OCI-LY7 (cell line): ENCODE measurements around the gene FOXD1. TPM values are rescaled to one million over a fixed set of nuclear protein-coding genes. Genes with fewer than 3 reads are reported as not detected.

Experiments
- BruUV-seq: library from RNA; stranded (reverse); fragments of 400-500 nt; replicated peaks from 2 replicates; lab custom pipeline; 2021; lab: Mats Ljungman, UMichigan
- CTCF ChIA-PET: fragments of 300-600 bp; sonication (Branson Sonifier 250); formaldehyde crosslinking; loops from one replicate; lab custom pipeline; 2022; ENCODE audit warnings: antibody characterized with exemption; ENCODE audit not compliant: unreplicated experiment; lab: Charles Lee
- POLR2A ChIA-PET: fragments of 300-600 bp; sonication (Branson Sonifier 250); formaldehyde crosslinking; loops from one replicate; lab custom pipeline; 2022; ENCODE audit warnings: antibody characterized with exemption; lab: Charles Lee
- DNase-seq: peaks from one replicate; pipeline ENCODE4 v3.0.0-alpha.2; 2015; ENCODE audit warnings: low spot score
- H2AFZ ChIP-seq: fragments of 200-600 bp; sonication (generic), shearing (Covaris generic); 2 replicates; pipeline ENCODE4 v1.6.1; 2014; ENCODE audit warnings: mild to moderate bottlenecking, antibody characterized with exemption, low read length, moderate library complexity
- H3K27ac ChIP-seq: fragments of 200-600 bp; sonication (generic); 2 replicates; pipeline ENCODE4 v1.5.1; 2014; ENCODE audit warnings: mixed run types, low read depth, mild to moderate bottlenecking, moderate library complexity, low read length, inconsistent platforms; ENCODE audit not compliant: poor library complexity, severe bottlenecking
- H3K36me3 ChIP-seq: fragments of 200-600 bp; sonication (generic); 2 replicates; pipeline ENCODE4 v1.6.1; 2014; ENCODE audit warnings: mild to moderate bottlenecking, antibody characterized with exemption, low read length, moderate library complexity, mixed read lengths; ENCODE audit not compliant: insufficient read depth
- H3K4me1 ChIP-seq: fragments of 200-600 bp; sonication (generic); 2 replicates; pipeline ENCODE4 v1.5.1; 2014; ENCODE audit warnings: mild to moderate bottlenecking, low read length; ENCODE audit not compliant: insufficient read depth, poor library complexity, severe bottlenecking
- H3K4me2 ChIP-seq: fragments of 200-600 bp; sonication (generic); 2 replicates; pipeline ENCODE4 v1.6.1; 2014; ENCODE audit warnings: mild to moderate bottlenecking, low read length
- H3K4me3 ChIP-seq: fragments of 200-600 bp; sonication (generic); 2 replicates; pipeline ENCODE4 v1.5.1; 2014; ENCODE audit warnings: mild to moderate bottlenecking, low read depth, low read length; ENCODE audit not compliant: poor library complexity, severe bottlenecking
- H3K79me2 ChIP-seq: fragments of 200-600 bp; sonication (generic); 2 replicates; pipeline ENCODE4 v1.6.1; 2016; ENCODE audit warnings: low read depth, mild to moderate bottlenecking, low read length, moderate library complexity, mixed read lengths; ENCODE audit not compliant: insufficient read depth
- H3K9me2 ChIP-seq: fragments of 200-600 bp; sonication (generic); 2 replicates; pipeline ENCODE4 v1.6.1; 2016; ENCODE audit warnings: mild to moderate bottlenecking, low read length, mixed read lengths; ENCODE audit not compliant: insufficient read depth
- H3K9me3 ChIP-seq: fragments of 200-600 bp; sonication (generic); 2 replicates; pipeline ENCODE4 v1.6.1; 2014; ENCODE audit warnings: mild to moderate bottlenecking, mixed run types, low read length, mixed read lengths
- H4K20me1 ChIP-seq: fragments of 200-600 bp; sonication (generic); 2 replicates; pipeline ENCODE4 v1.6.1; 2014; ENCODE audit warnings: mild to moderate bottlenecking, antibody characterized with exemption, low read length, moderate library complexity, mixed read lengths; ENCODE audit not compliant: insufficient read depth
- CTCF ChIP-seq: fragments of 200-600 bp; sonication (generic); conservative IDR thresholded peaks from 2 replicates; pipeline ENCODE4 v1.5.1; 2014; ENCODE audit warnings: mild to moderate bottlenecking, antibody characterized with exemption, low read length, moderate library complexity, mixed read lengths
- EZH2phosphoT487 ChIP-seq: fragments of 200-600 bp; sonication (generic); IDR thresholded peaks from 2 replicates; pipeline ENCODE4 v1.6.1; 2018; ENCODE audit warnings: low read depth, borderline replicate concordance, mild to moderate bottlenecking, mixed run types, antibody characterized with exemption, low read length, moderate library complexity, mixed read lengths
- intact Hi-C: fragments of 100-400 bp; cut with micrococcal nuclease; formaldehyde crosslinking; loops from one replicate; pipeline ENCODE4 v1.10.0; 2022; ENCODE audit not compliant: unreplicated experiment
- total RNA-seq, 2 experiments: library from RNA; depleted of rRNA in 1 of 2; stranded (reverse); fragments of >200 nt in 1 of 2; shearing (Covaris generic) in 1 of 2; gene quantifications; 2 replicates each; pipeline ENCODE4 v1.2.3, GENCODE V29; 2014 to 2022

The FOXD1 gene
- total RNA-seq, 2 experiments from 2014 or later, result 1.5 to 5.6 TPM

GRCh38 chr5:73417303-73418034, 31.1 kb downstream of the FOXD1 start:
- intact Hi-C loops, result no loop called here
- Histone ChIP-seq H3K4me3 (no peak overlapping the region), H3K27ac (no peak overlapping the region), H3K36me3 (no peaks in the 10 kb centered on the region), H3K9me3 (no peaks in the 10 kb centered on the region), H3K4me2 (no peak overlapping the region), H3K79me2 (no peaks in the 10 kb centered on the region), H3K4me1 (no peaks in the 10 kb centered on the region), H2AFZ (no peak overlapping the region), H4K20me1 (no peaks in the 10 kb centered on the region), H3K9me2 (no peaks in the 10 kb centered on the region)
- CTCF ChIA-PET, result no interaction called here
- POLR2A ChIA-PET, result interaction anchor here (0.6 to 1.1 kb wide), 2 partner anchors 11 to 321 kb away, joined by 5 to 6 read pairs; no protein-coding TSS in a partner anchor
- no peak for DNase-seq
- TF ChIP-seq CTCF, result no peak
- TF ChIP-seq EZH2phosphoT487, result no peak
- BruUV-seq, result no TSS peak

DNA sequence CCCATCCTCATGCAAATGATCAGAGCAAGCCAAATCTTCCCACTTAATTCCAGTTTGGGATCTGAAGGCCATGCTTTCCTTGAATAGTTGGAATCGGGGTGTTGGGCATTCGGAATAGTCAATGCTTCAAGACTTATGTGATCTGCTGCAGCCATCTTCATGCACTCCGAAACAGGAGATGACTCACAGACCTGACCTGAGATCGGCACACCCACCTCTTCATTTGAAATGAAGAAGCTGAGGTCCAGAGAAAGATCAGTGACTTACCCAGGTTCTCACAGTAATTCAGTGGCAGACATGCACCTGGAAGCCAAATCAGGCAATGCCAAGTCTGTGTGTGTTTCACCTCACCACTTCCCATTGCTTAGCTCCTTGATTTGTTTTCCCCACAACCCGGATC, 33.0 kb downstream of the FOXD1 start:
- Histone ChIP-seq H2AFZ (no peak overlapping the region), H3K36me3 (no peaks in the 10 kb centered on the region), H3K4me2 (no peak overlapping the region), H3K4me3 (no peak overlapping the region), H3K79me2 (no peaks in the 10 kb centered on the region), H3K9me2 (no peaks in the 10 kb centered on the region), H3K9me3 (no peaks in the 10 kb centered on the region), H3K4me1 (no peaks in the 10 kb centered on the region), H3K27ac (no peak overlapping the region), H4K20me1 (no peaks in the 10 kb centered on the region)
- CTCF ChIA-PET, result no interaction called here
- intact Hi-C loops, result no loop called here
- DNase-seq, result no peak
- POLR2A ChIA-PET, result no interaction called here
- BruUV-seq, result no TSS peak
- no peak for TF ChIP-seq EZH2phosphoT487
- no peak for TF ChIP-seq CTCF

DNA sequence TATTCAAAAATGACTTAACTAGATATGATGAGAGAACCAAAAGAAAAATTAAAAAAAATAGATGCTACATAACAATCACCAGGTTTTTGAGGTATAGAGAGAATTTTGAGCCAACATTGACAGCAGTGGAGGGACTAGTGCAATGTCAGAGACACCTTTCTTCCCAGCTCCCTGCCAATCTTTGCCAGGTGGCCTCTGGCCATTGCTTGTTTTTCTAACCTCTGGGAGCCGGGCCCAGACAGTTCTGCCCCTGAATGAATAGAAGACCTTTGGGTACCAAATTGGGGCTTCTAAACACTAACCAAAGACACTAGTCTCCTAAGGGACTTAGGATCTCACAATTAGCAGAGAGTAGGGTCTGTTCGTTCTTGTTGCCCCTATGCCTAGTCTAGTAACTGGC, 33.4 kb downstream of the FOXD1 start:
- ChIA-PET POLR2A (no interaction called here), CTCF (no interaction called here)
- DNase-seq, result no peak
- Histone ChIP-seq H3K4me3 (no peak overlapping the region), H3K36me3 (no peaks in the 10 kb centered on the region), H4K20me1 (no peaks in the 10 kb centered on the region), H3K4me1 (no peaks in the 10 kb centered on the region), H3K79me2 (no peaks in the 10 kb centered on the region), H3K9me3 (no peaks in the 10 kb centered on the region), H3K4me2 (no peak overlapping the region), H3K9me2 (no peaks in the 10 kb centered on the region), H3K27ac (no peak overlapping the region), H2AFZ (no peak overlapping the region)
- no peak for TF ChIP-seq EZH2phosphoT487
- intact Hi-C loops, result no loop called here
- no TSS peak for BruUV-seq
